Measurements from ENCODE around the gene ELK1.

Gene ELK1

GRCh38 chrX:47659421-47659726, 9.0 kb upstream of the ELK1 start:
- no peak overlapping the region for H2BK5ac ChIP-seq (ENCODE audit: low read length)

GRCh38 chrX:47658684-47659420, 8.5 kb upstream of the ELK1 start, which contains the start of gene UXT:
TSS of gene UXT (minus strand) at chrX:47659180. CDS start at chrX:47658927, 253 bp downstream.
- Histone ChIP-seq H3K9ac (ENCODE audit: low read depth, low read length, poor library complexity) (no peak within 1 kb of the TSS), H3K23ac (ENCODE audit: low read depth, low read length, poor library complexity) (no peak within 1 kb of the TSS), H3K4ac (ENCODE audit: low read length) (no peak within 1 kb of the TSS), H3K79me1 (ENCODE audit: low read depth, low read length) (no peaks in the 10 kb centered on the region), H4K8ac (ENCODE audit: low read depth, low read length) (no peak within 1 kb of the TSS), H2BK120ac (ENCODE audit: low read depth, low read length) (no peak within 1 kb of the TSS), H2AFZ (ENCODE audit: low read length) (peak within 1 kb of the TSS; percentile 88), H2AK5ac (ENCODE audit: low read depth, low read length) (no peak within 1 kb of the TSS), H3K14ac (ENCODE audit: low read length) (no peak within 1 kb of the TSS), H3K27me3 (ENCODE audit: control insufficient read depth in 3 of 3, insufficient read depth in 3 of 3, low read depth in 1 of 3, low read length in 3 of 3) (no peaks in the 10 kb centered on the region), H3K9me3 (replicated peaks in 1 of 2; ENCODE audit: control insufficient read depth in 2 of 2, insufficient read depth in 1 of 2, low read depth in 1 of 2, low read length in 2 of 2) (no peaks in the 10 kb centered on the region), H3K27ac (replicated peaks; ENCODE audit: low read length) (peak within 1 kb of the TSS; percentile 92), H3K4me3 (ENCODE audit: low read length in 2 of 2) (peak within 1 kb of the TSS; percentile 64 to 94), H3K18ac (ENCODE audit: low read length) (peak within 1 kb of the TSS; percentile 80), H4K91ac (ENCODE audit: low read depth, low read length, poor library complexity) (no peak within 1 kb of the TSS), H2BK12ac (ENCODE audit: low read length) (no peak within 1 kb of the TSS), H3K4me1 (ENCODE audit: control insufficient read depth in 2 of 2, insufficient read depth in 1 of 2, low read depth in 1 of 2, low read length in 2 of 2) (no peaks in the 10 kb centered on the region), H2BK15ac (ENCODE audit: low read length) (no peak within 1 kb of the TSS), H2BK5ac (ENCODE audit: low read length) (no peak within 1 kb of the TSS), H3K4me2 (ENCODE audit: insufficient read depth, low read length, poor library complexity, severe bottlenecking) (peak within 1 kb of the TSS; percentile 45), H3K36me3 (replicated peaks in 1 of 2; ENCODE audit: control insufficient read depth in 2 of 2, insufficient read depth in 2 of 2, low read length in 2 of 2) (peaks cover 12 to 31% of the 10 kb centered on the region in 2 donors)
- peak; percentile 87 for DNase-seq (ENCODE audit: low spot score)
- WGBS, 2 donors (ENCODE audit: extremely low coverage in 2 of 2, insufficient read length in 2 of 2, insufficient replicate concordance in 1 of 2), result no CpG with 5 or more reads among the region's 54 CpGs

More at GRCh38 chrX:47659421-47659726, 9.0 kb upstream of the ELK1 start:
- peak overlapping the region; percentile 88 for H2AFZ ChIP-seq (ENCODE audit: low read length)
- H3K9me3 ChIP-seq (replicated peaks in 1 of 2; ENCODE audit: control insufficient read depth in 2 of 2, insufficient read depth in 1 of 2, low read depth in 1 of 2, low read length in 2 of 2), result no peaks in the 10 kb centered on the region
- H2BK15ac ChIP-seq (ENCODE audit: low read length), result no peak overlapping the region
- no peaks in the 10 kb centered on the region for H3K27me3 ChIP-seq (ENCODE audit: control insufficient read depth in 3 of 3, insufficient read depth in 3 of 3, low read depth in 1 of 3, low read length in 3 of 3)
- no peak overlapping the region for H4K91ac ChIP-seq (ENCODE audit: low read depth, low read length, poor library complexity)
- no peak overlapping the region for H3K27ac ChIP-seq (replicated peaks; ENCODE audit: low read length)
- no peak for DNase-seq (ENCODE audit: low spot score)
- no CpG with 5 or more reads among the region's 8 CpGs for WGBS, 2 donors (ENCODE audit: extremely low coverage in 2 of 2, insufficient read length in 2 of 2, insufficient replicate concordance in 1 of 2)
- H3K4ac ChIP-seq (ENCODE audit: low read length), result no peak overlapping the region
- no peak overlapping the region for H3K23ac ChIP-seq (ENCODE audit: low read depth, low read length, poor library complexity)
- no peak overlapping the region for H3K14ac ChIP-seq (ENCODE audit: low read length)
- peak overlapping the region; percentile 45 for H3K4me2 ChIP-seq (ENCODE audit: insufficient read depth, low read length, poor library complexity, severe bottlenecking)
- no peak overlapping the region for H3K9ac ChIP-seq (ENCODE audit: low read depth, low read length, poor library complexity)
- no peak overlapping the region for H3K18ac ChIP-seq (ENCODE audit: low read length)
- H4K8ac ChIP-seq (ENCODE audit: low read depth, low read length), result no peak overlapping the region
- peaks cover 12 to 30% of the 10 kb centered on the region in 2 donors for H3K36me3 ChIP-seq (replicated peaks in 1 of 2; ENCODE audit: control insufficient read depth in 2 of 2, insufficient read depth in 2 of 2, low read length in 2 of 2)
- H3K79me1 ChIP-seq (ENCODE audit: low read depth, low read length), result no peaks in the 10 kb centered on the region
- H2BK12ac ChIP-seq (ENCODE audit: low read length), result no peak overlapping the region
- no peaks in the 10 kb centered on the region for H3K4me1 ChIP-seq (ENCODE audit: control insufficient read depth in 2 of 2, insufficient read depth in 1 of 2, low read depth in 1 of 2, low read length in 2 of 2)
- no peak overlapping the region for H2BK120ac ChIP-seq (ENCODE audit: low read depth, low read length)
- H3K4me3 ChIP-seq (ENCODE audit: low read length in 2 of 2), result peak overlapping the region in 1 of 2 donors; percentile 64
- H2AK5ac ChIP-seq (ENCODE audit: low read depth, low read length), result no peak overlapping the region

DNA sequence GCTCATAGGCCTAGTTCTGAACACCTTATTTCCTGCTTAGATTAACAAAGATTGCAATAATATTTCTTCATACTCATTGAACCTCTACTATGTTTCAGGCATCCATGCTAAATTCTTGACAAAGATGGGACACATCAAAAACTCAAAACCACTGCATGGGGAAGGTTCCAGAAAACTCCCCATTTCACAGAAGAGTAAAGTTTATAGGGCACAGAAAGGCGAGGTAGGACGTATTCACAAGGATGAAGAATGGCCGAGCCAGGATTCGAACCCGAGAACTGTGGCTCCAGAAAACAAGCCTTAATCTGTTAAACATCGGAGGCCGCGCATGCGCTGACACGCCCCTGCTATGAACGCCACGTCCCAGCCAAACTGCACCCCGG, 7.9 kb upstream of the ELK1 start:
- no peak overlapping the region for H3K18ac ChIP-seq (ENCODE audit: low read length)
- H2BK15ac ChIP-seq (ENCODE audit: low read length), result no peak overlapping the region
- no peaks in the 10 kb centered on the region for H3K79me1 ChIP-seq (ENCODE audit: low read depth, low read length)
- no peak for DNase-seq (ENCODE audit: low spot score)
- H2BK120ac ChIP-seq (ENCODE audit: low read depth, low read length), result no peak overlapping the region
- H2AFZ ChIP-seq (ENCODE audit: low read length), result peak overlapping the region; percentile 88
- H2BK12ac ChIP-seq (ENCODE audit: low read length), result no peak overlapping the region
- no peak overlapping the region for H4K8ac ChIP-seq (ENCODE audit: low read depth, low read length)
- no peak overlapping the region for H3K9ac ChIP-seq (ENCODE audit: low read depth, low read length, poor library complexity)
- no peak overlapping the region for H4K91ac ChIP-seq (ENCODE audit: low read depth, low read length, poor library complexity)
- no peak overlapping the region for H2BK5ac ChIP-seq (ENCODE audit: low read length)
- H3K36me3 ChIP-seq (replicated peaks in 1 of 2; ENCODE audit: control insufficient read depth in 2 of 2, insufficient read depth in 2 of 2, low read length in 2 of 2), result peaks cover 12 to 37% of the 10 kb centered on the region in 2 donors
- H3K4ac ChIP-seq (ENCODE audit: low read length), result no peak overlapping the region
- H3K23ac ChIP-seq (ENCODE audit: low read depth, low read length, poor library complexity), result no peak overlapping the region
- H3K4me2 ChIP-seq (ENCODE audit: insufficient read depth, low read length, poor library complexity, severe bottlenecking), result peak overlapping the region; percentile 45
- H3K27ac ChIP-seq (replicated peaks; ENCODE audit: low read length), result peak overlapping the region; percentile 92
- H2AK5ac ChIP-seq (ENCODE audit: low read depth, low read length), result no peak overlapping the region
- no peak overlapping the region for H3K14ac ChIP-seq (ENCODE audit: low read length)
- no peaks in the 10 kb centered on the region for H3K9me3 ChIP-seq (replicated peaks in 1 of 2; ENCODE audit: control insufficient read depth in 2 of 2, insufficient read depth in 1 of 2, low read depth in 1 of 2, low read length in 2 of 2)
- H3K4me1 ChIP-seq (ENCODE audit: control insufficient read depth in 2 of 2, insufficient read depth in 1 of 2, low read depth in 1 of 2, low read length in 2 of 2), result no peaks in the 10 kb centered on the region
- H3K4me3 ChIP-seq (ENCODE audit: low read length in 2 of 2), result peak overlapping the region; percentile 64 to 94
- WGBS, 2 donors (ENCODE audit: extremely low coverage in 2 of 2, insufficient read length in 2 of 2, insufficient replicate concordance in 1 of 2), result no CpG with 5 or more reads among the region's 13 CpGs
- H3K27me3 ChIP-seq (ENCODE audit: control insufficient read depth in 3 of 3, insufficient read depth in 3 of 3, low read depth in 1 of 3, low read length in 3 of 3), result peaks cover 0 to 3% (median 0%) of the 10 kb centered on the region in 3 experiments

- Histone ChIP-seq H2BK5ac (ENCODE audit: low read length) (no peak overlapping the region), H3K18ac (ENCODE audit: low read length) (peak overlapping the region; percentile 28), H3K23ac (ENCODE audit: low read depth, low read length, poor library complexity) (no peak overlapping the region), H4K91ac (ENCODE audit: low read depth, low read length, poor library complexity) (no peak overlapping the region), H3K9ac (ENCODE audit: low read depth, low read length, poor library complexity) (peak overlapping the region; percentile 70), H3K79me1 (ENCODE audit: low read depth, low read length) (peaks cover 3% of the 10 kb centered on the region), H2AFZ (ENCODE audit: low read length) (peak overlapping the region; percentile 85), H3K27ac (replicated peaks; ENCODE audit: low read length) (peak overlapping the region; percentile 79), H3K4me3 (ENCODE audit: low read length in 2 of 2) (peak overlapping the region; percentile 66 to 96), H3K4me1 (ENCODE audit: control insufficient read depth in 2 of 2, insufficient read depth in 1 of 2, low read depth in 1 of 2, low read length in 2 of 2) (peaks cover 2 to 6% of the 10 kb centered on the region in 2 donors), H2AK5ac (ENCODE audit: low read depth, low read length) (no peak overlapping the region), H2BK120ac (ENCODE audit: low read depth, low read length) (no peak overlapping the region), H3K4me2 (ENCODE audit: insufficient read depth, low read length, poor library complexity, severe bottlenecking) (peak overlapping the region; percentile 49), H3K4ac (ENCODE audit: low read length) (no peak overlapping the region), H3K36me3 (replicated peaks in 1 of 2; ENCODE audit: control insufficient read depth in 2 of 2, insufficient read depth in 2 of 2, low read length in 2 of 2) (peaks cover 3 to 46% of the 10 kb centered on the region in 2 donors), H4K8ac (ENCODE audit: low read depth, low read length) (no peak overlapping the region), H2BK12ac (ENCODE audit: low read length) (no peak overlapping the region), H2BK15ac (ENCODE audit: low read length) (no peak overlapping the region), H3K14ac (ENCODE audit: low read length) (no peak overlapping the region), H3K9me3 (replicated peaks in 1 of 2; ENCODE audit: control insufficient read depth in 2 of 2, insufficient read depth in 1 of 2, low read depth in 1 of 2, low read length in 2 of 2) (no peaks in the 10 kb centered on the region), H3K27me3 (ENCODE audit: control insufficient read depth in 3 of 3, insufficient read depth in 3 of 3, low read depth in 1 of 3, low read length in 3 of 3) (peaks cover 0 to 3% (median 0%) of the 10 kb centered on the region in 3 experiments)
- no CpG with 5 or more reads among the region's 19 CpGs for WGBS, 2 donors (ENCODE audit: extremely low coverage in 2 of 2, insufficient read length in 2 of 2, insufficient replicate concordance in 1 of 2)
- DNase-seq (ENCODE audit: low spot score), result no peak
Observed at GRCh38 chrX:47651043-47651905, 911 bp upstream of the ELK1 start.
